C4-2B (cell line): ENCODE results near the gene SLC31A2.
"Not testable (repeated sequence)": the region's sequence is repeated elsewhere in the genome, so short reads cannot be mapped to it uniquely, and the experiment has no call there.

Experiments used
- H3K27ac ChIP-seq: fragments of 450-650 bp; 2 replicates; pipeline ENCODE4 v1.5.1; 2017
- CTCF ChIP-seq: fragments of 450-650 bp; conservative IDR thresholded peaks from 2 replicates; pipeline ENCODE4 v1.5.1; 2017; ENCODE audit warnings: mild to moderate bottlenecking
- ZFX ChIP-seq: fragments of 450-650 bp; IDR thresholded peaks from 2 replicates; pipeline ENCODE4 v1.6.1; 2017

SLC31A2 gene

GRCh38 chr9:113129884-113130283 is 20.9 kb upstream of the SLC31A2 start:
- TF ChIP-seq CTCF (no peak), ZFX (no peak)
- H3K27ac ChIP-seq: no peak overlapping the region

GRCh38 chr9:113131689-113132151 is 19.1 kb upstream of the SLC31A2 start:
- H3K27ac ChIP-seq: no peak overlapping the region
- TF ChIP-seq CTCF: no peak
- TF ChIP-seq ZFX: no peak

GRCh38 chr9:113137196-113138168 is 13.3 kb upstream of the SLC31A2 start:
- peak overlapping the region; percentile 6; the same call in 1 of the 2 replicates for H3K27ac ChIP-seq
- TF ChIP-seq CTCF: no peak
- no peak for TF ChIP-seq ZFX

GRCh38 chr9:113138760-113139159 is 12.0 kb upstream of the SLC31A2 start:
- H3K27ac ChIP-seq: no peak overlapping the region
- no peak for TF ChIP-seq CTCF
- no peak for TF ChIP-seq ZFX

GRCh38 chr9:113139225-113139829 is 11.5 kb upstream of the SLC31A2 start:
- H3K27ac ChIP-seq: no peak overlapping the region
- TF ChIP-seq ZFX (no peak), CTCF (no peak)

- H3K27ac ChIP-seq: no peak overlapping the region
- TF ChIP-seq CTCF (no peak), ZFX (no peak)
Measured at GRCh38 chr9:113139953-113140352, 10.9 kb upstream of the SLC31A2 start.

GRCh38 chr9:113140896-113141295 is 9.9 kb upstream of the SLC31A2 start:
- not testable (repeated sequence) for H3K27ac ChIP-seq
